Activated gamma-delta T cell treated with anti-CD3 and anti-CD28 coated beads, Interleukin-2, amount 50 U/mL, for 16 hours (primary cell): Measurements from ENCODE around the gene DLG4.
"Not testable (repeated sequence)": the region's sequence is repeated elsewhere in the genome, so short reads cannot be mapped to it uniquely, and the experiment has no call there.

Experiments used
- DNase-seq: peaks from one replicate; pipeline ENCODE4 v3.0.0-alpha.2; 2020; ENCODE audit warnings: low read depth

The DLG4 gene

GRCh38 chr17:7249214-7249613 is 29.6 kb upstream of the DLG4 start:
- DNase-seq = no peak

DNA sequence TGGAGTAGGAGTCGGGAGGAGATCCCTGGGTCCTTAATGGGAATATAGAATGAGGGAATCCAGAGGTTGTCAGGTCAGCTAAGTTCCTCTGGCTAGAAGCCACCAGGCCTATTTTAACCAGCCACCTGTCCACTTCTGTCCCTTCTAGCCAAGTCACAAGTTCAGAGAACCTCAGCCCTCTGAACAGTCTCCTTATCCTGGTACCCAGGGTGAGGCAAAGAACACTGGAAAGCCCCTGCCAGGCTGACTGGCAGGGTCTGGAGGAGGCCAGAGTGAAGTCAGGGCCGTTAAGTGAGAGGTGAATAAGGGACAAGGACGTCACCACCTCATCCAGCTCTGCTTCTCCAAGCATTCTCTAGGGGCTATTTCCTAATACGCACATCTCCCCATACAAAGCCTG is 29.2 kb upstream of the DLG4 start:
- DNase-seq = no peak

- no peak for DNase-seq
Observed at GRCh38 chr17:7246779-7247178, 27.1 kb upstream of the DLG4 start.

GRCh38 chr17:7243838-7244237 is 24.2 kb upstream of the DLG4 start:
- DNase-seq = not testable (repeated sequence)

- no peak for DNase-seq
Observed at GRCh38 chr17:7243453-7243729, 23.8 kb upstream of the DLG4 start.

DNA sequence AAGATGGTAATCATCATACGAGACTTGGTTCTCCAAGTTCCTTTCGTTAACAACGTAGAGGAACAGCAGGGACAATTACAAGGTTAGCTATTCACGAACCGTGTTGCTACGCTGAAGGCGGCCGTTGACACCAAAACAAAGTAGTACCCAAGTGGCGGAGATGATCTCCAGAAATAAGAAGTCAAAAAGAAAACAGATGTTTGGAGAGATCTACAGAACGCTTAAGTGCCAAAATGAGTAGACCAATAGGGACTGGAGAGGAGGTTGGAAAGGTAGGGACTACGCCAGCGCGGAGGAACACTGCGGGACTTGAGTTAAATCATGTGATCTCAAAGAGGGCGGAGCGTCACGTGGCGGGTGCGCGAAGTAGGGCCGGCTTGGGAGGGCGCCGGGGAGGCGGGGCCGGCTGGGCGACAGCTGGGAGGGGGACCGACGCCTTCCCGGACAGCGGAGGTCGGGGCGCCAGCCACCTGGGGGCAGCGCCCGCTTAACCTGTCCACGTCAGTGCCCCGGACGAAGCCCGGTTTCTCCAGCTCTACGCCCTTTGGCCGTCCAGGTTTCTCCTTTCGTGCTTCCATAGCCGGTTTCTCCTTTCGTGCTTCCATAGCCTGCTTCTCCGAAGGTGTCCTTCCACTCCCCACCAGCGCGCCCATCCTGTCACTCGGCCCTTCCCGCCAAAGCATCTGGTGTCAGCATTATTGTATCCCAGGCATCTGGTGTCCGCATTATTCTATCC is 23.2 kb upstream of the DLG4 start:
- peak; percentile 86 for DNase-seq

DNA sequence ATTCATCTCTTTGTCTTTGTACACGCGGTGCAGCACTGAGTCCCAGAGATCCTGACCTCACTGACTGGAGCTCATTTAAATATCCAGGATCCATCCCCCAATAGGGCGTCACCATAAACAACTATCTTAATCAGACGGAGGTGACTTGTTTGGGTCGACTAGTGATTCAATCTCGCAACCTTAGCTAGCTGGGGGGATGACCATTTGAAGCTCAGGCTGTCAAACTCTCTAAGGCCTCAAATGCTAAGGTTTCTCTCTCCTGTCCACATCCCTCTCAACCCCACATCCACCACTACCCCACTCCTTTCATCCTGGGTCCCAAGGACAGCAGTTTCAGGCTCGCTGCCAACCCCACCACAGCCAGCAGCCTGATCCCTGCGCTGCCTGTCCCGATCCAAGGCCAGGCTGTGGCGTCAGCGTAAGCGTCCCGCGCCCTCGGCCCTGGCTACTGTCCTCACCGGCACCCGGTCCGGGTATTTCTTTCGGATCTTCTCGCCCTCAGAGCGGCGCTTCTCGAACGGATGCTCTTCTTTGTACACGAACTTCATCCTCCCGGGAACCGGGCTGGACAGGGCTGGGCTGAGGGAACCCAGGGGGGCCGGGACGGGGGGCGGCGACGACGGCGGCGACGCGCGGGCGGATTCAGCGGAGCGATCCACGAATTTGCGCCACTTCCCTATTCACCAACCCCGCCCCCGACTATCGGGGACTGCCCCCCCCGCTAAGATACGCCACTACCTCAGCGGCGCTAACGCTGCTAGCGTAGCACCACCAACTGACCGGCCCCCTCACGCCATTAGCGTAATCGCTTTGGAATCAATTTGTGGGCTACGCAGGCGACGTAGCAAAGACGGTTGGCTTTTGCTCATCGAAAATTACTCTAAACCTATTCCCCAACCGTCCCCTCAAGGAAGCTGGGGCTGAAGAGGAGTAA is 22.4 kb upstream of the DLG4 start, which contains the start of gene GABARAP:
GABARAP (minus strand) TSS at position 667 of the 934 bp plus-strand sequence; CDS start at position 548, 119 bp downstream.
- peak; percentile 92 for DNase-seq

- DNase-seq = no peak
Observed at GRCh38 chr17:7241090-7241733, 21.6 kb upstream of the DLG4 start.

DNA sequence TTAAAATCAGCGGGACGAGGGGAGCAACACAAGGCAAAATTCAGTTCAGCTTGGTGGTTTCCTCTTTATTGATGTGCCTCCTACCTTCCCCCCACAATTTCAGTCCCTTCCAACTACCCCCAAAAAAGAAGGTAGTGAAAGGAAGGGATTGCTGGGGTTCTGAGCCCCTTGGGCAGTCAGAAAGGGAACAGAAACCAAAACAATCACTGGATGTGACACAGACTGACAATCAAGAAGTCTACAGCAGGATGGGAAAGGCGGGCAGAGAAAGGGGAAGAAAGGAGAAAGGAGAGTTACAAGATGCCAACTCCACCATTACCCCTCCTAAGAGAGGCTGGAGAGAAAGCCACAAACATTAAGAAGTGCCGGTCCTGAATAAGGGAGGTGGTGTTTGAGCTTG is 20.7 kb upstream of the DLG4 start:
- DNase-seq = no peak

DNA sequence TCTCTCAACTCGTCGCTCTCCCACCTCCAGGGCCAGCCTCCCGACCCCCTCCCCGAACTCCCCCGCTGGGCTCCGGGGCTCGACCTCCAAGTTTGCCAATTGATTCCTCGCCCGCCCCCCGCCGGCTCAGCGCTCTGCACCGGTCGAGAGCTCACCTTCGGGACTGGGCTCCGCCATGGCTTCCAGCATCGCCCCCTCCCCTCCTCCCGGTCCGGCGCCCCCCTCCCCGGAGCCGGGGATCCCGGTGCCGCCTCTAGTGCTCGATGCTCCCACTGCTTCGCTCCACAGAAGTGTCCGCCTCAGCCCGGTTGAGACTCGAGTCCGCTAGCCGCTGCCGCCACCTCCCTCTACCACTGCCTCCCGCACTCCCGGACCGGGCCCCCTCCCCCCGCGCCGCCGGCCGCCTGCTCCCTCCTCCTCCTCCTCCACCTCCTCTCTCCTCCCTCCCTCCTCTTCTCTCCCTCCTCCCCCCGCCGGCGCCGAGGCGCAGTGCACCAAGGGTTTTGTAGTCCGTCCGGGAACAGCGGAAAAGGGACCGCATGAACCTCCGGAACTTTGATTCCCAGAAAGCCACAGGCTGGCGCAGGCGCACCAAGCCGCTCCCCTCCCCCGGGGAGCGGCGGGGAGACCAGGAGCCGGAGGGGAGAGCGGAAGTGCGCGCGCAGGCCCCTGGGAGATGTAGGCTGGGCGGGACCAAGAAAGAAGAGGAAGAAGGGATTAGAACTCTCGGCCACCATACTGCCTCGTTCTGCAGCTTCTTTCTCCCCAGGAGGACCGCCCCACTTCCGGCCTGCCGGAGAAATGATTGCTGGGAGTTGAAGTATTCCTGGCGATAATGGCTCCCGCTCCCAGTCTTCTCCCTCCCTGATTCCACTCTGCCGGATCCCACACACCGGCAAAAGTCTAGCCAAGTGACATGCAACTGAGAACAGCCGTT is 19.7 kb upstream of the DLG4 start, which contains the start of gene PHF23:
PHF23 (minus strand) TSS at position 367 of the 937 bp plus-strand sequence; CDS start at position 189, 178 bp downstream.
- peak; percentile 96 for DNase-seq

DNA sequence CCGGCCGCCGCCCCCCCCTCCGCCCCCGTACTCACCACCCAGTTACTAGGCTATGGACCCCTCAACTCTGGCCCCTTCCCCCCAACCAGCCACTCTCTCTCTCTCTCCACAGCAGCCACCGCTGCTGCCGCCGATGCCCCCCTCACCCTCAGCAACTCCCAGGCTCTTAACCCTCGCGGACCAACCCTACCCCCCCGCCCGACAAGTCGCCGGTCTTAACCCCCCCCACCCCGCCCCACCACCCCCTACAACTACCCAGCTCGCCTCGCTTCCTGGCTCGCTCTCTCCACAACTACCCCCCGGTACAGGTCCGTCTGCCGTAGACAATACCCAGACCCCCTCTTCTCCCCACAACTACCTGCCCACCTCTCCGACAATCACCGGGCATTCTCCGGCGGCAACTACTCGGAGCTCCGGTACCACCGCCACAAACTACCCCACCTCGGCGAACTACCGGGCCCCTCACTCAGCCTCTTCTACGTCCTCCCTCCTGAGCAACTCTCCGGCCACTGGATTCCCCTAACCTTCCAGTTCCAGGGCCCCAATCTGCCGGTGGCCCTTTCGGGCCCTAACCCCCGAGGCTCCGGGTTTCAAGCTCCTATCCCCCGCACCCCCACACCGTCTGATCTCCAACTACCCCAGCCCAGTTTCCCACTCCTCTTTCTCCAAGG is 18.9 kb upstream of the DLG4 start:
- DNase-seq = no peak

- peak; percentile 73 for DNase-seq
Observed at GRCh38 chr17:7237761-7238419, 18.3 kb upstream of the DLG4 start.

DNA sequence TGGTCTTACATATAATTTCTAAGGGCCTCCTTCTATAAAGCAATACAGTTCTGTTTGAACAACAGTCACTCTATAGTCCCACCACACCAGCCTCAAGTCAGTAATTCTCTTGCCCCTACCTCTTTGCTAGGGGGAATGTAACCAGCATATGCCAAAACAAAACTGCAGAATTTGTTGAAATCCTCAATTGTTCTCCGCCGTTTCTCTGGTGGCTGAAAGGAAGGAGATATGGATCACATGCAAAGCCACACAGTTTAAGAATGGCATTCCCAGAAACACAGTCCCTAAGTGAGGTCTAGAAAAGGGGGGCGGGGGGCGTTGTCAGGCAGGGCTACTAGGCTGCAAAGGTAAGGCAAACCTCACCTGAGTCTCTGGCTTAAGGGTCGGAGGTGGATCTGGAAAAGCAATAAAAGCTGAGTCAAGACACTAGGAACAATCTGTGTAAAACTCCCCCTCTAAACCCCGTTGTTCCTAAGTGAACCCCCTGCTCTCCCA is 17.7 kb upstream of the DLG4 start:
- no peak for DNase-seq

GRCh38 chr17:7236808-7237207 is 17.2 kb upstream of the DLG4 start:
- no peak for DNase-seq

GRCh38 chr17:7235693-7236665 is 16.3 kb upstream of the DLG4 start:
- no peak for DNase-seq

DNA sequence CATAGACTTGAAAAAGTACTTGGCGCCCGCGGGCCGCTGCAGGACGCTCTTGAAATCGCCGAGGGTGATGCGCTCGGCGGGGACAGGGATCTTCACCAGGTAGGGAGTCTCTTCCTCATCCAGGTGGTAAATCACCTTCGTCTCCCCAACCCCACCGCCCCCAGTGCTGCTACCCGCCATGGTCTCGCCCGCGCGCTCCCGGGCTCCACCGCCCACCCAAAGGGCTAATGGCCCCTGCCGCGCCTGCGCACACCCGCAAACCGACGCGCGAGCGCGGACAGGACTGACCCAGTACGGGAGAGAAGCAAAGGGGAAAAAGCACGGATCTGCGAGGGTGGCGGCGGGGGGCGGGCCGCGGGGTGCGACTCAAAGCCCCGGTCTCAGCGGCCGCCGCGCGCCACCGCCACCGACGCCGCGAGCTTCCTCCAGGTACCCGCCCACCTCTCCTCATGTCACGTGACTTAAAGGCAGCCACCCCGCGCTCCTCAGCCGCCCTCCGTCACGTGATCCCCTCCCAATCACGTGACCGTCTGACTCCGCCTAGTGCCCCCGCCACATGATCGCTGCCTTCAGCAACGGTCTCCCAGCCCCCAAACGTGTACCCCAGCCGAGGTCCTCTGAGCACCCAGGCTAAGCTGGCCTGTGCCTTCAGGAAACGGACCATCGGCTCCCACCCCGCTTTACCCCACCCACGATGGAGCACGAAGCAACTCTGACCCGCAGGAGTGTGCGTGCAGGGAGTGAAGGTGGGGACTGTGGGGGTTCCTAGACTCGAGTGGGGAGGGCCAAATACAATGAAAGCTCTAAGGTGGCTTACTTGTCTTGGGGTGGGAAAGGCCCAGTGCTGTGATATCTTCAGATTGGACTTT is 14.7 kb upstream of the DLG4 start, which contains the start of gene DVL2:
DVL2 (minus strand) TSS at position 435 of the 869 bp plus-strand sequence; CDS start at position 180, 255 bp downstream.
- peak; percentile 92 for DNase-seq

GRCh38 chr17:7233701-7234082 is 14.1 kb upstream of the DLG4 start:
- DNase-seq = no peak

- no peak for DNase-seq
Observed at GRCh38 chr17:7232114-7232513, 12.5 kb upstream of the DLG4 start.
